ENCODE results near the gene ITPRIPL2.

ITPRIPL2 gene

DNA sequence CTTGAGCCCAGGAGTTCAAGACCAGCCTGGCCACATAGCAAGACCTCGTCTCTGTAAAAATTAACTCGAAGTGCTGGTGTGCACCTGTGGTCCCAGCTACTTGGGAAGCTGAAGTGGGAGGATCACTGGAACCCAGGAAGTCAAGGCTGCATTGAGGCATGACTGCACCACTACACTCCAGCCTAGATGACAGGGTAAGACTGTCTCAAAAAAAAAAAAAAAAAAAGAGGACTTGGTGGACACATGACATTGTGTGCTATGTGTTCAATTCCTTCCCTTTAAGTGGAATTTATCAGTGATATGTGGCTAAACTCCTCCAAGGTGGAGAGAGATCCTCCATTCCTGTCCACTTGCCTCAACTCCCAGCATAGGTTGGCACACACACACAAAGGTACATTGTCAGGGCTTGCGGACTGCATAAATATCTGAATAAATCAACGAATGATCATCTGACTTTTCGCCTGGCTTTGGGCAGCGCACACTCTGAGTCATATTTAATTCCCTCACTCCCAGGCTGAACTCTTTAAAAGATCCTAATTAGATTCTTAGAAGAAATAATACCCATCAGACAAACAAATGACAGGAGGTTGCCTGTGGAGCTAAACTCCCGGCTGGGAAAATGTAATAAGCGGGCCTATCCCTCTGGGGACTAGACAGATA, 29.3 kb downstream of the ITPRIPL2 start:
- DNase-seq (ENCODE audit: low read depth in 2 of 2), result no peak

DNA sequence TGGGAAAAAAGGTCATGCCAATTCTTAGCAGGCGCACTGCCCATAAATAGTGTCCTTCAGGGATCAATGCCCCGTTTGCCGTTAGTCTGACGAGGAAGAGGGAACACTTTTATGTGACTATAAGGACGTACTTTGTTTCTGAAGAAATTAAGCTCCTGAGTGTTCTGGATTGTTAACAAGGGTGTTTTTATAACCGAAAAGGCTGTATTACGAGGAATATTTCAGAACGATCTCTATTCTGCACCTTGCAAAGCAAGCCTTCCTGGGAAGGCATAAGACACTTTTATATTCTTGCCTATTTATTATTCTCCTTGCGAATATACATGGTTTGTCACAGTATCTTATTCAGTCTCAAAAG, 29.8 kb downstream of the ITPRIPL2 start:
- DNase-seq (ENCODE audit: low read depth in 2 of 2), result no peak

DNA sequence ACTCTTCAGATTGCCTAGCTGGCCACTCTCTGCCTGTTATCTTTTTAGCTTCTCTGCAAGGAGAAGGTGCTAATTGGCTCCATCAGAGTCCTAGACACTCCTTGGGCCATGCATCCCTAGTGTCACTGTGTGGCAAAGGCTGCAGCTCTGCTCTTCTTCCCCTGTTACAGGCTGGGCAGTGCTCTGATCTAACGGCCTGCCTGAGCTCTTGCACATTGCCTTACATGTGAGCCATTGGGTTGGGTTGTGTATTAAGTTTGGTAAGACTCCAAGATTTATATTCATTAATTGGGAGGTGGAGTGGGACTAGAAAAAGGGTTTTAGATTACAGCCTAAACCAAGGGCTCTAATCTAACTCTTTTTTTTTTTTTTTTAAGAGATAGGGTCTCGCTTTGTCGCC, 31.2 kb downstream of the ITPRIPL2 start:
- no peak for DNase-seq (ENCODE audit: low read depth in 2 of 2)

DNA sequence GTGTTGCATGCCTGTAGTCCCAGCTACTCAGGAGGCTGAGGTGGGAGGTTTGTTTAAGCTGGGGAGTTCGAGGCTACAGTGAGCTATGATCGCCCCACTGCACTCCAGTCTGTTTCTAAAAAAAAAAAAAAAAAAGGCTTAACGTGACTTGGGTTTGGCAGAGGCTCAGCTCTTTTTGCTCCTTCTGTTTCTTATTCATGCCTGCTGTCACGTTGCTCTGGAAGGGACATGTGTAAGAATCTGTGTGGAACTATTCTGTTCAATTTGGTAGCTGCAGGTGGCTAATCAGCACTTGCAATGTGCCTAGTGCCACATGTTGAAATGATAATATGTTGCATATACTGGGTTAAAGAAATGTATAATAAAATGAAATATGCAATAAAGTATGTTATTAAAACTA, 33.4 kb downstream of the ITPRIPL2 start:
- DNase-seq (ENCODE audit: low read depth in 2 of 2), result no peak

DNA sequence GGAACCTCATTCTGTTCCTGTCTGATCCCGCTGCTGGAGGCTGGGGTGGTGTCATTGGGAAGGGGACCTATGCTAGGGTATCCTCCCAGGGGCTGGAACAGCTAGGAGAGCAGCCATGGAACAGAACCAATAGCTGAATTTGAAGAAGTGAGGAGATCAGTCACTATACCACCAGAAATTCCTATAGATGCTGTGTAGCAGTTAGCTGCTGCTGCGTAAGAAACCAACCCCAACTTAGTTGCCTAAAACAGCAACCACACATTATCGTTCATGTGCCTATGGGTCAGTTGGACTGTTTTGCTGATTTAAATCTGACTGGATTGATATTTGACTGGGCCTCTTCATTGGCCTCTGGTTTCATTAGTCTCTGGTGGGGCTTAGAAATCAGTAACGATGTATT, 33.9 kb downstream of the ITPRIPL2 start:
- DNase-seq (ENCODE audit: low read depth in 2 of 2), result no peak

DNA sequence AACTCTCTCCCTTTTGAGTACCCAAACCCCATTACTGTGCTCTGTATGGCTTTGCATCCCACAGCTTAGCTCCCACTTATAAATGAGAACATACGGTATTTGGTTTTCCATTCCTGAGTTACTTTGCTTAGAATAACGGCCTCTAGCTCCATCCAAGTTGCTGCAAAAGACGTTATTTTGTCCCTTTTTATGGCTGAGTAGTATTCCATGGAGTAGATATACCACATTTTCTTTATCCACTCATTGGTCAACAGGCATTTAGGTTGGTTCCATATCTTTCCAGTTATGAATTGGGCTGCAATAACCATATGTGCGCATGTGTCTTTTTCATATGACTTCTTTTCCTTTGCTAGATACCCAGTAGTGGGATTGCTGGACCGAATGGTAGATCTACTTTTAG, 34.4 kb downstream of the ITPRIPL2 start:
- DNase-seq (ENCODE audit: low read depth in 2 of 2), result no peak

DNA sequence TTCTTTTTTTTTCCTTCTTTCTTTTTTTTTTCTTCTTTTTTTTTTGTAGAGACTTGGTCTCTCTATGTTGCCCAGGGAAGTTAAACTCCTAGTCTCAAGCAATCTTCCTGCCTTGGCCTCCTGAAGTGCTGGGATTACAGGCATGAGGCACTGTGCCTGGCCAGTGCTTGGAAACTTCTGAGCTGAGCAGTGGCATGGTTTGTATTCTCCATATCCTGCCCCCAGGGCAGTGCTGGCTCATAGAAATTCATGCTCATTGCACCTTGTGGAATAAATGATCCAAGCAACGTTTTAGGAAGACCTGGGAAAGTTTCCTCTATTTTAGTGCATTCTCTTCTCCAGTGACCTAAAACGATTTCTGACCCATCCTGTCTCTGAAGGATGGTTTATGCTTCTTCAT, 37.5 kb downstream of the ITPRIPL2 start:
- DNase-seq (ENCODE audit: low read depth in 2 of 2), result no peak

DNA sequence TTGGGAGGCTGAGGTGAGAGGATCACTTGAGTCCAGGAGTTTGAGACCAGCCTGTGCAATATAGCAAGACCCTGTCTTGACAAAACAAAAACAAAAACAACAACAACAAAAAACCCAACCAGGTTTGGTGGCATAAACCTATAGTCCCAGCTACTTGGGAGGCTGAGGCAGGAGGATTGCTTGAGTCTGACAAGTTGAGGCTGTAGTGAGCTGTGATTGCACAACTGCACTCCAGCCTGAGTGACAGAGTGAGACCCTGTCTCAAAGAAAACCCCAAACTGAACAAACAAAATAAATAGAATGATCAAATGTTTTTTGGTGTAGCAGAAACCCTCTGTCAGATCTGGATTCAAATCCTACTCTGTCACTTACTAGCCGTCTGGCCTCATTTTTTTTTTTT, 38.3 kb downstream of the ITPRIPL2 start:
- DNase-seq (ENCODE audit: low read depth in 2 of 2), result no peak

DNA sequence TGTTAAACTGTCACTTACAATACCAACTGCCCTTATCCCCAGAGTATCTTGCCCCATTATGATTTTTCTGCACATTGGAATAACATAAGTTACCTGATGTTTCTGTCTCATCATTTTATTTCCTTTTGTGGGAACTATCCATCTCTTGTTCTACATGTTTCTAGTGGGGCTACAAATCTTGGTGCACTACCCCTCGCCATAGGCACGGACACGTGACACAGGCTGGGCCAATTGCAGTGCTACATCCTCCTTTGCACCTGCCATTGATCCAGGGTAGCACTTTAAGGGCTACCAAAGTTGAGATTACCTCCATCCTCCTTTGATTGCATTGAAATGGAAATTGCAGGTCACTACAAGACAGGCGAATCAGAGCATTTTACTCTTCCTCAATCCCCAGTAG, 40.1 kb downstream of the ITPRIPL2 start:
- no peak for DNase-seq (ENCODE audit: low read depth in 2 of 2)

DNA sequence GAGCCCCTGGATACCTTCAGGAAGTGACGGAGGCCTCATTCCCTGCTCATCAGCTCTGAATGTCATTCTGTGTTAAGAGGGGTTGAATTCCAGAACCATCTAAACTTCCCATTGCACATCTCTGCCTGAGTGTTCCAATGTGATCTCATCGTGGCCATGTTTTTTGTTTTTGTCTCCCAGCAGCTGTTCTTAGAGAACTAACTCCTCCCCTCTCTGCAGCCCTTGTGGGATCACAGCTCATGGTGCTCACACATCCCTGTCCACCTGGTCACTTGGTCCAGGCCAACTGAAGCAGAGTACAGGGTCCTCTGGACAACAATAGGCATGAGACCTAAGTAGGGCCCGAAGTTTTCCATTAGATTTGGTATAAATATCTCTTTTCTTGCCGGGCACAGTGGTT, 48.3 kb downstream of the ITPRIPL2 start:
- no peak for DNase-seq (ENCODE audit: low read depth in 2 of 2)

DNA sequence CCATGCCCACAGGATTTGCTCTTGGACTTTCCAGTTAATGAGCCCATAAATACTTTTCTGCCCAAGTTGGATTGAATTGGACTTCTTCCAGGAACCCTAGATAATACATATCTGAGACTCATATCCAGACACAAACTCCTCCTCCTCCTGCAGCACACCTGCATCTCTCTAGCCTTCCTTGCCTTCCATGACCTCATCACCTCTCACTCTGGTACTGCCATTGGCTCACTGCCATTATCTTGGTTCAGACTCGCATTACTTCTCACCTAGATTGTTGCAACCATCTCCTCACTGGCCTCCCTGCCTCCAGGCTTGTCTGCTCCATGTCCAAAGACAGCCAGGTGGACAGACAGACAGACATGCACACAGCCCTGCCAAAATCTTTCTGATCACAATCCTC, 49.5 kb downstream of the ITPRIPL2 start:
- DNase-seq (ENCODE audit: low read depth in 2 of 2), result no peak

DNA sequence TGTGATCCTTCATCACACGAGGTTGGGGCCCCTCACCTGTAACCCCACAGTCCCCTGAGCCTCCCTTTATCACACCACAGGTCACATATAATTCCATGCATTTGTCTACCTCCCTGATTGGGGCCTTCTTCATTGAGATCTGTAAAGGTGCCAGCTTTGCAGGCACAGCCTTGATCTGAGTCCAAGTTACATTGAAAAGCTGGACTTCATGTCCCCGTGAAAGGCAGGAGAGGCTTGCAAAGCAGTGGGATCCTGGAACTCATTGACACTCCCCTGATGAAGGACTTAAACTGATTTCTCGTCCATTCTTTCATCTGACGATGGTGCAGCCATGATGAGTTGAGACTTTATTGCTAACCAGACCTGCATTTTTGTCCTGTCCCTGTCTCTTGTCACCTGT, 50.5 kb downstream of the ITPRIPL2 start:
- DNase-seq (ENCODE audit: low read depth in 2 of 2), result no peak

DNA sequence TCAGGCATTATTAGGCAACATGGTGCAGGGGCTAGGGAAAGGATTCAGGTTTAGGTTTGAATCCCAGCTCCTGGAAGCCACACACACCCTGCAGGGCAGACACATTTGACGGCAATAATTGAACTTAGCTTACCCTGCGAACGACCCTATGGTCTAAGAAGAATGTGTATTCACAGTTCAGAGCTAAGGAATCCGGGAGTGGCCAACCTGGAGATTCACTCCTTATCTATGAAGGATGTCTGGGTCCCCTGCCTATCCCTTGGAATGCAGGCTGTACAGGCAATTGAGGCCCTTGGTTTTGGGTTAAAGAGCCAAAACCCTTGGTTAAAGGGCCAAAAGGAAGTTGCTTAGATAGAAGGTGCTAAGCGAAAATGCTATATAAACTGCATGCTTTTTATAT, 51.3 kb downstream of the ITPRIPL2 start:
- DNase-seq (ENCODE audit: low read depth in 2 of 2), result no peak

DNA sequence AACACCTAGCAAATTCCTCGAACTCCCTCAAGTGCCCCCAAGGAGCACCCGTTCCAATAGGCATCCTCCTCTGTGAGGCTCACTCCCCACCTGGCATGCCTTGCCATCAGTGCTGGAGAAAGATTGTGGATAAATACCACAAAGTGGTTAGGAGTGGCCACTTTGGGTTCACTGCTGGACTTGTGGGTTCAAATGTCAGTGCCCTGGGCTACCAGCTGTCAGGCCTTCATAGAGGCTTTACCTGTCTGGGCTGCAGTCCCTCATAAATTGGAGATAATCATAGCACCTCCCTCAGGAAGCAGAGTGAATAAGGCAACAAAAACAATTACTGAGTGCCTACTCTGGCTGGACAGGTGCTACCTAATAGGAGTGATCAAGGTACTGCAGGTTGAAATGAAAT, 52.7 kb downstream of the ITPRIPL2 start:
- DNase-seq (ENCODE audit: low read depth in 2 of 2), result no peak

DNA sequence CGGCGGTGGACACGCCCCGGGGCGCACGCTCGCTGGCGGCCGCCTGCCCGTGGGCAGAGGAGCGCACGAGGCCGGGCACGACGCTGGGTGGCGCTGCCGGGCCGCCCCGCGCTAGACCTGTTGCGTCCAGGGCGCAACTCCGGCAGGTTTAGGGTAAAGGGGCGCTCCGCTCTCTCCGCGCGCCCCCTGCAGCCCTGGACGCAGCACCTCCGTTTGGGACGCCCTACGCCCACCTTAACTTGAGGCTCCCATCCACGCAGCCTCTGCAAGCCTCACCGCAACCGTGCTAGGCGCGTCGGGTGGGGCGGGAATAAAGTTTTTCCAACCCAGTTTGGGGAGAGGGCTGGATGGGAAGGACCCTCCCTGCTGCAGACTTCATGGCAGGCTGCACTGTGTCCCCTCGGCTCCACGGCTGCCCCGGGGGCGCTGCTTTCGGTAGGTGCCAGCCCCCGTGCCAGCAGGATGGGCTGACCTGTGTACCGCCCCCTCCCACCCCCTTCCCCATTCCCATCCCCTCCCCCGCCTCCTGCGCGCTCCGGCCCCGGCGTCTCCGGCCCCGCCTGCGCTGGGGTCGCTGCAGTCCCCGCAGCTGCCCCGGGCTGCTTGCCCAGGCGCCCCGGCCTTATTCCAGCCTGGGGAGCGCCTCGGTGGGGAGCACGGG, 54.1 kb downstream of the ITPRIPL2 start, which contains the start of gene SYT17:
TSS of gene SYT17 (plus strand) at position 531 of the 661 bp plus-strand sequence. CDS start 407 bp downstream, outside the sequence.
- no peak for DNase-seq (ENCODE audit: low read depth in 2 of 2)

DNA sequence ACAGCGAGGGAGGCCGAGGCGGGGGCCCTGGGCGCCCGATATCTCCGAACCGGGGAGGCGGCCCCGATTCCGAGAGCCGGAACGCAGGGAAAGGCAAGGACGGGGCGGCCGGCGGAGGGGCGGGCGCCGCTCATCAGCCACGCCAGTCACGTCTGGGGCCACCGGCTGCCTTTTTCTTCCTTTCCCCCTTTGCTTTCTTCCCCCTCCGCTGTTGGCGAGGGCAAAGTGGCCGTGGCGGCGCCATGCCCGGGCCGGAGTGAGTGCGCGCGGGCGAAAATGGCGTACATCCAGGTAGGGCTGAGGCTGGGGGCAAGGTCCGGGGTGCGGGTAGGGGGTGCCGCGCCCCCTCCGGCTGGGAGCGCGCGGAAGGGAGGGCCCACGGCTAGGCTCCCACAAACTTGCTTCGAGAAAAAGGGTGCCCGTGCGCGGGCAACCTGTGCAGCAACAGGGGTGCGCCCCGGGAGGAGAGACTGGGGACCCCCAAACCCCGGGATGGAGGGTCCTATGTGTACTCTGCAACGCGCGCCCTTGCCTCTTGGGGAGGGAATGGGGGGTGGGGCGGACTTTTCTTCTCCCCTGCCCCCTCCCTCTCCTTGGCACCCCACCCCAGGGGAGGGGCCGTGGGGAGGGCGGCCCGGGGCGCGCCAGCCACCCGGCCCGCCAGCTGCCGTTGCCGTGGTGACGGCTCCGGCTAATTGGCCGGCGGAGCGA, 54.8 kb downstream of the ITPRIPL2 start:
- no peak for DNase-seq (ENCODE audit: low read depth in 2 of 2)

DNA sequence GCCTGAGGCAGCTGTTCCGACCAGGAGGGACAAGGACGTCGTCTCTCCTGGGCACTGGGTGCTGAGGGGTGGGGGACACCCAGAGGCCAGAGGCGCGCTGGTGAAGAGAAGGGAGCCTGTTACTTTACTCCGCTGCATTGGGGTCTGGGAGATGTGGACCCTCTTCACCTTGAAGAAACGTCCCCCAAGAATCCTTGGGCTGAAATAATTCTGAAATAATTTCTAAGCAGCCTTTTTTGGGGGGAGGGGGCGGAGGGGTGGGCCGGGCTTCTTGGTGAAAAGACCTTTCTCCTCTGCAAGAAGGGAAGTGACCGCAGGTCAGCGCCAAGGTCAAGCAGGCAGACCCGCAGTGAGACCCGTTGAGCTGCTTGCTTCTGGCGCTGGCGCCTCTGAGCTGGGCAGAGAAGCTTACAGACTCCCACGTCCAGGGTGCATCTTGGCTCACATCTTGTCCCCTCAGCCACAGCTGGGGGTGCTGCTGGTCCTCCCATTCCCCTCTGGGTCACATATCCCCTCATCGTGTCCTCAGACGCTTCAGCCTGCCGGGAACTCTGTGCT, 55.4 kb downstream of the ITPRIPL2 start:
- no peak for DNase-seq (ENCODE audit: low read depth in 2 of 2)

DNA sequence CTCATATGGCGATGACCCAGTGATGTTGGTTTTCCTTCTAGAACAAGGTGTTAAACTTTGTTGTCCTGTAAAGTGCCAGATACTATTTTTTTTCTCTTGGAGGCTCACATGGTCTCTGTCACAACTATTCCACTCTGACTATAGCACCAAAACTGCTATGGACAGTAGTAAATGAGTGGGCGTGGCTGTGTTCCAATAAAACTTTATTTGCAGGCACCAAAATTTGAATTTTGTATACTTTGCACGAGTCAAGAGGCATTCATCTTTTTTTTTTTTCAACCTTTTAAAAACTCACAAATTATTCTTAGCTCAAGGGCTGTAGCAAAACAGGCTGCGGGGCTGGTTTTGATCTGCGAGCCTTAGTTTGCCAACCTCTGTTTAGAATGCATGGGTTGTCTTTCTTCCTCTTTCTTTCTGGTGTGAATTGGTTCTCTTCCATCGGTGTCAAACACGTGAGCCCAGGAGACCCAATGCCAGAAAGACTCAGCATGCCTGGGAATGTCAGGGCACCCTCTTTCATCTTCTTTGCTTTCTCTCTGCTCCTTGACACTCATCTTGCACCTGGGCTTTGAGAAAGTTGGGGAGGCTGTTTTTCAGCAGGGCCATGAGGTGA, 56.4 kb downstream of the ITPRIPL2 start:
- DNase-seq (ENCODE audit: low read depth in 2 of 2), result no peak
